GM21528 (cell line): ENCODE measurements around the gene TMEM121.

Experiments
- ATAC-seq: cut with Tn5 transposase; IDR thresholded peaks from one replicate; pipeline ENCODE4 v1.9.1; 2021; ENCODE audit warnings: mild to moderate bottlenecking, moderate library complexity; ENCODE audit not compliant: unreplicated experiment, low FRiP score

TMEM121 gene

GRCh38 chr14:105497671-105498429 lies 28.5 kb upstream of the TMEM121 start:
- no peak for ATAC-seq

- no peak for ATAC-seq
These were observed 27.7 kb upstream of the TMEM121 start for GRCh38 chr14:105498430-105499255.

- ATAC-seq: no peak
These were observed 26.9 kb upstream of the TMEM121 start for GRCh38 chr14:105499256-105500035.

- ATAC-seq: no peak
These were observed 26.2 kb upstream of the TMEM121 start for GRCh38 chr14:105500036-105500725.

- no peak for ATAC-seq
These were observed 25.7 kb upstream of the TMEM121 start for GRCh38 chr14:105500726-105501101.

GRCh38 chr14:105501504-105502291 lies 24.7 kb upstream of the TMEM121 start:
- no peak for ATAC-seq

GRCh38 chr14:105502446-105503295 lies 23.7 kb upstream of the TMEM121 start:
- ATAC-seq: no peak

GRCh38 chr14:105503296-105503640 lies 23.1 kb upstream of the TMEM121 start:
- ATAC-seq: no peak

- no peak for ATAC-seq
These were observed 22.3 kb upstream of the TMEM121 start for GRCh38 chr14:105503935-105504692.

- ATAC-seq: no peak
These were observed 21.3 kb upstream of the TMEM121 start for GRCh38 chr14:105505101-105505500.

GRCh38 chr14:105507247-105507646 lies 19.1 kb upstream of the TMEM121 start:
- ATAC-seq: no peak

- no peak for ATAC-seq
These were observed 18.3 kb upstream of the TMEM121 start for GRCh38 chr14:105508069-105508468.

GRCh38 chr14:105508601-105509000 lies 17.8 kb upstream of the TMEM121 start:
- ATAC-seq: no peak

GRCh38 chr14:105517096-105517495 lies 9.3 kb upstream of the TMEM121 start:
- ATAC-seq: no peak

- no peak for ATAC-seq
These were observed 6.3 kb upstream of the TMEM121 start for GRCh38 chr14:105519946-105520698.

GRCh38 chr14:105525326-105525725 lies 1.1 kb upstream of the TMEM121 start:
- no peak for ATAC-seq

- ATAC-seq: no peak
These were observed 495 bp downstream of the TMEM121 start for GRCh38 chr14:105526776-105527380.
